ENCODE data around the gene LAMB4. TPM values are rescaled to one million over a fixed set of nuclear protein-coding genes. Genes with fewer than 3 reads are reported as not detected.

Gene LAMB4
- total RNA-seq, 3 donors from 2014 or later (not counting 1 experiment from before 2014, with no cell fraction given): not detected

DNA sequence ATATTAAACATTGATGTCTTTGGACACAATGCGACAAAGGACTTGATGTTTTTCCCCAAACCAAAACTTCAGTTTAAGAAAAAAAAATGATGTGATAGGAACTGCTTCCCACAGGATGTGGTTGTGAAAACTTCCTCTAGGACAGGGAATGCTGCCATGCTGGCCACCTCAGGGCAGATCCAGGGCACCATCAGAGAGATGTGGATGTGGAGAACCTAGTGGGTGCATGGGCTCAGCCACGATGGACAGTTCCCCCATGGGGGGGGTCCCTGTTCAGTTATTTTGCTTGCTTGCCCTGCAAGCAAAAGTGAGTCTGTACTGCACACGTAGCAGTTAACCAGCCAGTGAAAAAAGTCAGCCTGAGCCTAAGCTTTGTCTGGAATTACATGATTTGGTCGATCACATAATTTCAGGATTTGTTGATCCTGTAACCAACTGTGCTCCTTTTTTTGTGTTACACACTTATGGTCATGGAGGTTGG, 36.3 kb downstream of the LAMB4 start:
- H3K9me3 ChIP-seq (ENCODE audit: control insufficient read depth, insufficient read depth, low read length): no peaks in the 10 kb centered on the region
- TF ChIP-seq, protein P1, sequence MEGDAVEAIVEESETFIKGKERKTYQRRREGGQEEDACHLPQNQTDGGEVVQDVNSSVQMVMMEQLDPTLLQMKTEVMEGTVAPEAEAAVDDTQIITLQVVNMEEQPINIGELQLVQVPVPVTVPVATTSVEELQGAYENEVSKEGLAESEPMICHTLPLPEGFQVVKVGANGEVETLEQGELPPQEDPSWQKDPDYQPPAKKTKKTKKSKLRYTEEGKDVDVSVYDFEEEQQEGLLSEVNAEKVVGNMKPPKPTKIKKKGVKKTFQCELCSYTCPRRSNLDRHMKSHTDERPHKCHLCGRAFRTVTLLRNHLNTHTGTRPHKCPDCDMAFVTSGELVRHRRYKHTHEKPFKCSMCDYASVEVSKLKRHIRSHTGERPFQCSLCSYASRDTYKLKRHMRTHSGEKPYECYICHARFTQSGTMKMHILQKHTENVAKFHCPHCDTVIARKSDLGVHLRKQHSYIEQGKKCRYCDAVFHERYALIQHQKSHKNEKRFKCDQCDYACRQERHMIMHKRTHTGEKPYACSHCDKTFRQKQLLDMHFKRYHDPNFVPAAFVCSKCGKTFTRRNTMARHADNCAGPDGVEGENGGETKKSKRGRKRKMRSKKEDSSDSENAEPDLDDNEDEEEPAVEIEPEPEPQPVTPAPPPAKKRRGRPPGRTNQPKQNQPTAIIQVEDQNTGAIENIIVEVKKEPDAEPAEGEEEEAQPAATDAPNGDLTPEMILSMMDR (IDR thresholded peaks at IDR 0.05): no peak
- H3K27ac Mint-ChIP-seq: no peak overlapping the region
- H3K36me3 ChIP-seq (ENCODE audit: control insufficient read depth, insufficient read depth, low read length): no peaks in the 10 kb centered on the region
- H3K4me3 ChIP-seq (ENCODE audit: low read length): no peak overlapping the region
- no peaks in the 10 kb centered on the region for H3K27me3 ChIP-seq (ENCODE audit: control insufficient read depth, insufficient read depth, low read length)
- DNase-seq (no peak), ATAC-seq (no peak)
- H3K36me3 Mint-ChIP-seq: no peaks in the 10 kb centered on the region
- intact Hi-C loops (cut with micrococcal nuclease): no loop called here
- no peaks in the 10 kb centered on the region for H3K9me3 Mint-ChIP-seq
- H3K4me1 ChIP-seq (ENCODE audit: control insufficient read depth, insufficient read depth, low read length): no peaks in the 10 kb centered on the region
- peaks cover 5 to 11% of the 10 kb centered on the region in 2 donors for H3K27me3 Mint-ChIP-seq (ENCODE audit: low read depth in 2 of 2)
- 75% methylated on average over 4 of the region's 4 CpGs for WGBS (ENCODE audit: insufficient coverage)
- no peak overlapping the region for H3K4me3 Mint-ChIP-seq
- H3K27ac ChIP-seq (ENCODE audit: low read length): no peak overlapping the region
- H3K4me1 Mint-ChIP-seq: no peaks in the 10 kb centered on the region

DNA sequence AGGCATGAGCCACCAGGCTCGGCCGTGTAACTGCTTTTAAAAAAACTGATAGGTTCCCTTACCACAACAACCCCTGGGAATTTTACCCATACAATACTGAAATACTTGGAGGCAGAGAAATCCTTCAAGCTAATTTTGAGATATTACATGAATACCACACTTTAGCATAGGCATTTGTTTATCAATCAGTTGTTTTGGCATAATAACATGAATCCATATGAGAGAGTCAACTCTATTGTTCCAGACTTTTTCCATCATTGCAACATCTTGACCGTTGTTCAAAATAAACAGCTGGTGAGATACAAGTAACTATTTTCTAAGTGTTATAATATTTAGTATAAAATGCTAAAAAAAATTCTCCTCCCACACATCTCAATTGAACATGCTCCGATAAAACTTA, 36.8 kb downstream of the LAMB4 start:
- H3K4me3 ChIP-seq (ENCODE audit: low read length): no peak overlapping the region
- 86% methylated on average over 2 of the region's 4 CpGs for WGBS (ENCODE audit: insufficient coverage)
- H3K9me3 ChIP-seq (ENCODE audit: control insufficient read depth, insufficient read depth, low read length): no peaks in the 10 kb centered on the region
- no peak overlapping the region for H3K27ac ChIP-seq (ENCODE audit: low read length)
- Mint-ChIP-seq H3K4me1 (no peaks in the 10 kb centered on the region), H3K27me3 (ENCODE audit: low read depth in 2 of 2) (peaks cover 5 to 11% of the 10 kb centered on the region in 2 donors), H3K9me3 (no peaks in the 10 kb centered on the region), H3K36me3 (no peaks in the 10 kb centered on the region), H3K27ac (no peak overlapping the region), H3K4me3 (no peak overlapping the region)
- H3K36me3 ChIP-seq (ENCODE audit: control insufficient read depth, insufficient read depth, low read length): no peaks in the 10 kb centered on the region
- TF ChIP-seq, protein P1 (IDR thresholded peaks at IDR 0.05): no peak
- DNase-seq: no peak
- H3K27me3 ChIP-seq (ENCODE audit: control insufficient read depth, insufficient read depth, low read length): no peaks in the 10 kb centered on the region
- no peak for ATAC-seq
- intact Hi-C loops (cut with micrococcal nuclease): no loop called here
- no peaks in the 10 kb centered on the region for H3K4me1 ChIP-seq (ENCODE audit: control insufficient read depth, insufficient read depth, low read length)

DNA sequence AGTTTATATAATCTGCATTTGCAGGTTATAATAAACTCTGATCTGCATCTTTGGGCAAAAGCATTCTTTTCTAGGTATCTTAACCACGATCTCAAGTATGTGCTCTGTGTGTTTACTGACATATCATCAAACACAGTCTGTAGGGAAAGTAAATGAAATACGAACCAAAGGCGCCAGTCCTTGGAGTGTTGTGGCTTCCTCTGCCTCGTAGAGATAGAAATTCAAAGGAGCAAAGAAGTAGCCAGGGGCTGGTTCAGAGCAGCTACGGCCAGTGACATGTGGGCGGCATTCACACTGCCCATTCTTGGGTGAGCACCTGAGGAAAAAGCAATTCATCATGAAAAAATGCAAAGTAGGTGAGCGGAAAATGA, 38.7 kb downstream of the LAMB4 start:
- no peak overlapping the region for H3K4me3 Mint-ChIP-seq
- H3K4me1 Mint-ChIP-seq: no peaks in the 10 kb centered on the region
- WGBS (ENCODE audit: insufficient coverage): 43% methylated on average over 7 of the region's 7 CpGs
- H3K36me3 Mint-ChIP-seq: no peaks in the 10 kb centered on the region
- no peak overlapping the region for H3K27ac Mint-ChIP-seq
- Histone ChIP-seq H3K36me3 (ENCODE audit: control insufficient read depth, insufficient read depth, low read length) (no peaks in the 10 kb centered on the region), H3K27ac (ENCODE audit: low read length) (no peak overlapping the region), H3K4me3 (ENCODE audit: low read length) (no peak overlapping the region), H3K9me3 (ENCODE audit: control insufficient read depth, insufficient read depth, low read length) (no peaks in the 10 kb centered on the region), H3K27me3 (ENCODE audit: control insufficient read depth, insufficient read depth, low read length) (no peaks in the 10 kb centered on the region), H3K4me1 (ENCODE audit: control insufficient read depth, insufficient read depth, low read length) (no peaks in the 10 kb centered on the region)
- DNase-seq: no peak
- no peaks in the 10 kb centered on the region for H3K9me3 Mint-ChIP-seq
- intact Hi-C loops (cut with micrococcal nuclease): no loop called here
- no peak for ATAC-seq
- peaks cover 5 to 11% of the 10 kb centered on the region in 2 donors for H3K27me3 Mint-ChIP-seq (ENCODE audit: low read depth in 2 of 2)
- TF ChIP-seq, protein P1 (IDR thresholded peaks at IDR 0.05): no peak

DNA sequence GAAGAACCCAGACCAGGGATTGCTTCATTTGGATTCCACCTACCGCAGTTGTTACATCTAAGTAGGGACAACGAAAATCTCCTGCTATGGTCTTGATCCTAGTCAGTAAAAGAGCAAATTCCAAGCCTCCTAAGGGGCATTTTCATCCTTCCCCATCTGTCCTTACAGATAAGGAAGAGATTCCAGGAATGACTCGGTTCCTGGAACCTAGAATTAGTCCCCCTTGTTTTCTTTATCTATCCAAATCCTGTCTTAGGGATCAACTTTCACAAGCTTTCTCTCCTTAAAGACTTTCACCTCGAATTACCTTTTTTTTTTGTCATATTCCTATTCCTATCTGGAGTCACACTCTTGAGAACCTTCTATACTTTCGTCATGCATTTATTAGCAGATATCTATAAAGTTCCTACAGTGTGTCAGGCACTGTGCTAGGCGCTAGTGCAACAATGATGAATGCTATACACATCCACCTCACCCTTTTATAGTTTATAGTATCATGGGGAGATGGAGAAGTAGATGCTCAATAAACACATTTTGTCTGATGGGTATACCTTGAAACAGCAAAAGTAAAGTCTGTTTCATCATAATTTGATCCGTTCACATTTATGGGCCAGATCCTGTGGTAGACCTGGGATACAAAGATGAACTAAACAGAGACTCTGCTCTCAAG, 39.2 kb downstream of the LAMB4 start:
- Histone ChIP-seq H3K4me3 (ENCODE audit: low read length) (no peak overlapping the region), H3K36me3 (ENCODE audit: control insufficient read depth, insufficient read depth, low read length) (no peaks in the 10 kb centered on the region), H3K9me3 (ENCODE audit: control insufficient read depth, insufficient read depth, low read length) (no peaks in the 10 kb centered on the region), H3K27ac (ENCODE audit: low read length) (no peak overlapping the region), H3K27me3 (ENCODE audit: control insufficient read depth, insufficient read depth, low read length) (no peaks in the 10 kb centered on the region), H3K4me1 (ENCODE audit: control insufficient read depth, insufficient read depth, low read length) (no peaks in the 10 kb centered on the region)
- no peak for ATAC-seq
- intact Hi-C loops (cut with micrococcal nuclease): no loop called here
- H3K27ac Mint-ChIP-seq: no peak overlapping the region
- H3K36me3 Mint-ChIP-seq: no peaks in the 10 kb centered on the region
- H3K4me3 Mint-ChIP-seq: no peak overlapping the region
- H3K9me3 Mint-ChIP-seq: no peaks in the 10 kb centered on the region
- TF ChIP-seq, protein P1 (IDR thresholded peaks at IDR 0.05): no peak
- DNase-seq: no peak
- H3K4me1 Mint-ChIP-seq: no peaks in the 10 kb centered on the region
- WGBS (ENCODE audit: insufficient coverage): 77% methylated on average over 6 of the region's 7 CpGs
- H3K27me3 Mint-ChIP-seq (ENCODE audit: low read depth in 2 of 2): peaks cover under 1 to 9% of the 10 kb centered on the region in 2 donors
